Activated CD4-positive, alpha-beta T cell treated with anti-CD3 and anti-CD28 coated beads for 48 hours (primary cell): ENCODE results near the gene SKI.

ENCODE experiments used
- DNase-seq: peaks from one replicate; pipeline ENCODE4 v3.0.0-alpha.2; 2020

Gene SKI

DNA sequence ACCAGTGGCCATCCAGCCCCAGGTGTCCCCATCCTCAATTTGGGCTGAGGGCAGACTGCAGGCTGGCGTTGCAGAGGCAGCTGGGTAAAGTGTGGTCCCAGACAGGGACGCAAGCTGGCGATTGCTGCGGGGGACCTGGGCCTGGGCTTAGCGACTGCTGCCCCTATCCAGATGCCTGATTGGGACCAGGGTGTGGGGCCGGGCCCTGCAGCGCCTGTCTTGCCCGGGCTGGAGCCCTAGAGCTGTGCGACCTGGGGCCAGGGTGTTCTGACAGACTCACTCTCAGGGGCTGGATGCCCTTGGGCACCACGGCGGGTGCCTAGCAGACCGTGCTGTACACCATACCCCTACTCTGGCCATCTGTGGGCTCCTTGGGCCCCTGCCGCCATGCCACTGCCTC, 17.3 kb upstream of the SKI start:
- no peak for DNase-seq

DNA sequence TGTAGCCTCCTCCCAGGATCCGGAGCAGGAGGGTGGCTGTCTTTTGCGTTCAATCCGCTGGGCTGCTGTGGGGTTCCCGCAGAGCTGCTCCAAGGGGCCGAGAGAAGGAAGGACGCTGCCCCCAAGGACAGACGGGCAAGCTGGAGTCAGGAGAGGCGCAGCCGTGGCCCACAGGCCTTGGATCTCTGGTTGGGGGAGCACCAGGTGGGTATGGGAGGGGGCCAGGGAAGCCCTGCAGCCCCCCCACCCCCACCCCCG, 15.9 kb upstream of the SKI start:
- no peak for DNase-seq

DNA sequence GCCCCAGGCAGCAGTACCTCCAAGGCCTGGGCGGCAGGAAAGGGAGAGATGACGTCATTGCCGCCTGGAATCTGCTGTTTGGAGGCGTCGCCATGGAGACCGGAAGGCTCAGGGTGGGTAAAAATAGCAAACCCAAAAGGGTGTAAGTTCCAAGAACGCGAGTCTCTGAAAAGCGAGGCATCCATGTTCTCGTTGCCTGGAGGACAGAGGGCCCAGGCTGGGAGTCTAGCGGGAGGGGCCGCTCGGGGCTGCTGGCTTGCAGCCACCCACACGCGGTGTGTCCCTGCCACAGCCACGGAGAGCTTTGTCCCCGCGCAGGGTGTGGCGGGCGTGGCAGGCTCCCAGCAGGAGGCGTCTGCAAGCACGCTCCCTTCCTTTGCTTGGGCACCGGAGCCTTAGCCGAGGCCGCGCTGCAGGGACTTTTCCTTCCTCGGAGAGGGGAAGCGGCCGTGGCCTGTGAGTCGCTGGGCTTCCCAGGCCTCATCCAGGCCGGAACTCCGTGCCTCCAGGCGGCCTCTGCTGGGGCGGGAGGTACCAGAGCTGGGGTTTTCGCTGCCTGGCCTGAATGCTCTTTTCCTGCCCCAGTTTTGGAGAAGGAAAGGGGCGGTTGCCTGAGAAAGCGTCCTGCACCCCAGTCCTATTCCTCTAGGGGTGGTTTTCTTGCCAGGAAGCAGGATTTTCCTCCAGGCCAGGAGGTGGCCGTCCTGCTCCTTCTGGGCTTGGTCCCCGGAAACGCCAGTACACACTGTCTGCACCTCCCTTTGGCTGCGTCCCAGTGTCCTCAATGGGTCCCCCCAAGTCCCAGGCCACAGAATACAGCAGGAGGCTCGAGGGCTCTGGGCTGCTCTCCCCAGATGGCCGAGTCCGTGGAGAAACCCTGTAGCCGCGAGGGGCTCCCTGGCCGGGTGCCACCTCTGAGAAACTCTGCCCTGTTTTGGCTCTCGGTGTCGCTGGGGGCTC, 15.3 kb upstream of the SKI start:
- DNase-seq = peak; percentile 61

DNA sequence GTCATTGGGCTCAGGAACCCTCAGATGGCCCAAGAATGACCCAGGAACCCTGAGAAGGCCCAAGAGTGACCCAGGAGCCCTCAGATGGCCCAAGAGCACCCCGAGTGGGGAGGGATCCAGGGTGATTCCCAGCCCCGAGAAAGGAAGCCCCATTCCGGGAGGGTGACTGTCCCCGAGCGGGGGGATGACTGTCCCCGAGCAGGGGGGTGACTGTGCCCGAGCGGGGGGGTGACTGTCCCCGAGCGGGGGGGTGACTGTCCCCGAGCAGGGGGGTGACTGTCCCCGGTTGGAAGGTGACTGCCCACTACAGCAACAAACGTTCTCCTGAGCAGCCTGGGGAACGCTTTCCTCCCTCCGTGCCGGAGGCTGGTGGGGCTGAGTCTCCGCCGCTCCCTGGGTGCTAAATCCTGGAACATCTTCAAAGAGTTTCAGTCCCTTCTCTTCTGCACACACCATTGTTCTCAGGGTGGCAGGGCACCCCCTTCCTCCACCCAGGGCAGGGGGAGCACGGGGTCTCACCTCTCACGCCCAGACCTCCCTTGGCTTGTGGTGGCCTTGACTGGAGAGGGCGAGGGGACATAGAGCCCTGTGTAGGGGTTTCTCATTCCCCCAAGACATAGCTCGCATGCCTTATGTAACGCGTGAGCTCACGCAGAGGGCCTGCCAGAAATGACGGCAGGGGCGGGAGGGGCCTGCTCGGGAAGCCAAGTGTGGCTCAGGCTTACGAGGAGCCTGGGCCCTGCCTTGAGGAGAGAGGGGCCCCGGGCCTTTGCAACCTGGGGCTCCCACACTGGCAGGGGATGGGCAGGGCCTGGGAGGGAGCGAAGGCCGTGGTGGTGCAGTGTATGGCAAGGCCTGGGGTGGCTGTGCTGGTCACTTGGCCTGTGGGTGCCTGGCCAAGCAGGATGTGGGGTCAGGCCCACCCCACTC, 14.3 kb upstream of the SKI start:
- no peak for DNase-seq

DNA sequence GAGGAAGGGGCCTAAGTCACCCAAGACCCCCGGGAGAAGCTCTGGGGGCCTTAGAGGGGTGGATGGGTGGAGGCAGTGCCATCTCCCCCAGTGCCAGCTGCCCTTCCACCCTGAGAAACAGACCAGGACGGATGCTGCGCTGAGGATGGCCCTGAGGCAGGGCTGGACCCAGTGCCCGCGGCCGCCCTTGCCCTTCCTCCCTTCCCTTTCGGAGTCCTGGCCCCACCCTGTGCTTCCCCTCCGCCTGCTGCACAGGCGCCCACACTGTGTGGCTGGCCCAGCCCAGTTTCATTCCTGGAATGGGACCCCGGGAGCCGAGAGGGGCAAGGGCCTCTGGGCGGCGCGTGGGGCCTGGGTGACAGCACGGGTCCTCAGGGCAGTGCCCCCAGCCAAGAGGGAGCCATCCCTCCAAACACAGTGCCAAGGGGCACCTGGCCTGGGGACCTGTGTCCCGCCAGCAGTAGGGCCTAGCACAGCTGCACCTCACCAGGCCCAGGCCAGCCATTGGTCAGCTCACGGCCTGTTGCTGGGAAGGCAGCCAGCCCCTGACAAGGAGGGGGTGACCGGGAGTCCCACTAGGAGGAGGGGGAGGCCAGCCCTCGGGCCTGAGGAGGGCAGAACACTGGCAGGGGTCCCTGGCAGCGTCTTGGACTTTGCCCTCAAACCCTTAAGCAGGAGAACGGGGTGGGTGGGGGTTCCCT, 13.4 kb upstream of the SKI start:
- no peak for DNase-seq

DNA sequence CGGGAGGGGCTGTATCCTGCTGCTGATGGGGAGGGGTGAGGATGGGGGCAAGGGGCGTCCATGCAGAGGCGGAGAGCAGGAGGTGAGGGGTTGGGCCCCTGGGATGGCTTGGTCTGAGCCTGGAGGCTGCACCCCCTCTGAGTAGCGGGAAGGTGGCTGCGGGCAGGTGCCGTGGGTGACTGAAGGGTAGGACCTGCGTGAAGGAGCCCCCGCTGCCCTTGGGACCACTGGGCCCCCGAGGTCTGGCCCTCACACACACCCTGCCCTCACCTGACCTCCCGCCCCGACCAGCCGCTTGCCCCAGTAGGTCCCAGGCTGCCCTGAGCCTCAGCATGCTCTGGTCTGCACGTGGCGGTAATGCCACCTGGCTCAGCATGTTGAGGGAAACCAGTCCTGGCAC, 12.8 kb upstream of the SKI start:
- no peak for DNase-seq

DNA sequence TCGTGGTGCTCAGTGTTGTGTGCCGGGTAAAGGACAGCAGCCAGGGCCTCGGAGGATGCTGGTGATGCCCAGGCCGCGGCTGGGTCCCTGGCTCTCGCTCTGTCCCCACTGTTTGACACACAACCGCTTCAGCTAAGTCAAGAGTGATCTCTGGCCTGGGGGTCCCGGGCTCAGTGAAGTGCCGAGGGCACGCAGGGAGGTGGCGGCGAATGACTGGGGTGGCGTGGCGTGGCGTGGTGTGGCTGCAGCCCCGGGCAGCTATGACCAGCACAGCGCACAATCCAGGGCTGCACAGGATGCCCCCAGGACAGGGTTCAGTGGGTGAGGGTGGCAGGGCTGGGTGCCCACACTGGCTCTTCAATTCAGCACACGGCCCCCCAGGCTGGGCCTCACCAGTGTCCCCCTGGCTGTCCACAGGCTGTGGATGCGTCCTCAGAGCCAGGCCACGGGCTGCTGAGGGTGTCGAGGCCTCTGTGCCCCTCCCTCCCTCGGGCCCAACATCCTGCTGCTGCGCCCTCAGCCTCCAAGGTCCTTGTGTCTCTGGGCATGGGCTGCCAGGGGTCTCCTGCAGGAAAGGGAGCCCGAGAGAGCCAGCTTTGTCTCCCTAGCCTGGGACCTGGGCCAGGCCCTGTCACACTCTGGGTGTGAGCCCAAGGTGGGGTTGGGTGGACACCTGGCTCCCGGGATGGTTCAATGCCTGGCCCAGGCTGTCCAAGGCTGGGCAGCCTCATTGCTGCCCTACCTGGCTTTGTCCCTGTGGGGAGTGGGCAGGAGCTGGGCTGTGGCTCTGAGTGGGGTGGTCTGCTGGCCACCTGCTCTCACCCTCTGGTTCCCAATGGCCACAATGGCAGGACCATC, 12.0 kb upstream of the SKI start:
- DNase-seq = no peak

DNA sequence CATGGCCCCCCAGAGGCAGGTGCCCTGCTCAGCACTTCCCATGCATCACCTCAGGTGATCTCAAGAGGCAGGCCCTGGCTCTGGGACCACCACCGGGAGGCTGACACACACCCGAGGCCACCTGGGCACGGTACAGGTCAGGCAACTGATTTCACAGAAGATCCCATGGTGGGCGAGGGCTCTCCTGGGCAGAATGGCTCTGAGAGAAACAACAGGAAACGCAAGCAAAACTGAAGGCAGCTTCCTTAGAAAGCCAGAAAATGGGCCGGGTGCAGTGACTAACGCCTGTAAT, 11.4 kb upstream of the SKI start:
- no peak for DNase-seq

DNA sequence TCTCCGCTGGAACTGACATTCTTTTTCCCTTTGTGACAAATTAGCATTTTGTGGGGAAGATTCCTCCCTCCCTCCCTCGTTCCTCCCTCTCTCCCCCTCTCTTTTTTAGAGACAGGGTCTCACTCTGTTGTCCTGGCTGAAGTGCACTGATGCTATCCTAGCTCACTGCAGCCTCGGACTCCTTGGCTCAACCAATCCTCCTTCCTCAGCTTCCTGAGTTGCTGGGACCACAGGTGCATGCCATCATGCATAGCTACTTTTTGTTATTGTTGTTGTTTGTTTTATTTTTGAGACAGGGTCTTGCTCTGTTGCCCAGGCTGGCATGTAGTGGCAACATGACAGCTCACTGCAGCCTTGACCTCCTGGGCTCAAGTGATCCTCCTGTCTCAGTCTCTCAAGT, 6.8 kb upstream of the SKI start:
- no peak for DNase-seq

DNA sequence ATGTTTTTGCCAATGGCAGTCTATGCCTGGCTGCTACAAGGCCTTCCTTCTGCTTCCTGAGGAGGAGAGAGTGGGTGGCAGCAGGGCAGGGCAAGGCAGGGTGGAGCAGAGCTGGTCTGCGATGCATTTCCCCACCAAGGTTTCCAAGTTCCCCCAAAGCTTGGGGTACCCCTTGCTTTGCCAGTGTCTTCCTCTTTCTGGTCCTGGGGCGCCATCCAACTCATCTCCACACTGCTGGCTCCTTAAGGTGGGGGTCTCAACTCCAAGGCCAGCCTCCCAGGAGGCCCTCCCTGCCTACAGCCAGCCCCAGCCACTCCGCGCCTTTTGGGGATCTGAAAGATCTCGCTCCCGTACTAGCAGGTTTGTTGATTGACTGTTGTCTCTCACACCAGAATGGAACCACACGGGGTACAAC, 3.9 kb upstream of the SKI start:
- no peak for DNase-seq

DNA sequence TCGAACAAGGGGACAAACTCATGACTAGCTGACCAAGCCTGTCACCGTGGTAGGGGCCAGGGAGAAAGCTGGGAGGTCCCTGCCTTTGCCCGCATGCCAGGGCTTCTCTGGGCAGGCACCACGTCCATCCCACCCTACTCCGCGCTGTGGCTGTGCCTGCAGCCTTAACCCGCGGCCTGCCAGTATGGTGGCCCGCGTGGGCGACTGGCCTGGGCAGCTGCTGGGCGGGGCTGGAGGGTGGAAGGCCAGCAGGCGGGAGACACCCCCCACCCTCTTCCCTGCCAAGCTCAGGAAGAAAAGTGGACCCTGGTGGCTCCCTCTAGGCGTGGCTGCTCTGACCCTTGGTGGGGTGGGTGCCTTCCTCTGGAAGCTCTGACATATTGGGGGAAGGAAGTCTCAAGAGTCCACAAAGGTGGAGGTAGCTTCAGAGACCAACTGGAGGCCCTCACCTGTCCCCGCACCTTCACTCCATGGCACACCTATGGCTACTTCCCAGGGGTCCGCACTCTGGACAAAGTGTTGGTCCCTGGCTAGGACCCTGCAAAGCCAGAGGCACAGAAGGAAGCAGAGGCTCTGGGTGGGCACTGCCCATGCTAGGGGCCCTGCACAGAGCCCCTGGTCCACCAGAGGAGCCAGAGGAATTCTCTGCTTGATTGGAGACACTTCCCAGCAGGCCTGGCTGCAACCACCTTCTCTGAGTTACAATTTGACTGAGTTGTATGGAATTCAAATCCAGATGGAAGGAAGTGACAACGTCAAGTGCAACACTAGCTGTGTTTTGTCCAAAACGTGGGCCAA, 3.3 kb upstream of the SKI start:
- DNase-seq = no peak

DNA sequence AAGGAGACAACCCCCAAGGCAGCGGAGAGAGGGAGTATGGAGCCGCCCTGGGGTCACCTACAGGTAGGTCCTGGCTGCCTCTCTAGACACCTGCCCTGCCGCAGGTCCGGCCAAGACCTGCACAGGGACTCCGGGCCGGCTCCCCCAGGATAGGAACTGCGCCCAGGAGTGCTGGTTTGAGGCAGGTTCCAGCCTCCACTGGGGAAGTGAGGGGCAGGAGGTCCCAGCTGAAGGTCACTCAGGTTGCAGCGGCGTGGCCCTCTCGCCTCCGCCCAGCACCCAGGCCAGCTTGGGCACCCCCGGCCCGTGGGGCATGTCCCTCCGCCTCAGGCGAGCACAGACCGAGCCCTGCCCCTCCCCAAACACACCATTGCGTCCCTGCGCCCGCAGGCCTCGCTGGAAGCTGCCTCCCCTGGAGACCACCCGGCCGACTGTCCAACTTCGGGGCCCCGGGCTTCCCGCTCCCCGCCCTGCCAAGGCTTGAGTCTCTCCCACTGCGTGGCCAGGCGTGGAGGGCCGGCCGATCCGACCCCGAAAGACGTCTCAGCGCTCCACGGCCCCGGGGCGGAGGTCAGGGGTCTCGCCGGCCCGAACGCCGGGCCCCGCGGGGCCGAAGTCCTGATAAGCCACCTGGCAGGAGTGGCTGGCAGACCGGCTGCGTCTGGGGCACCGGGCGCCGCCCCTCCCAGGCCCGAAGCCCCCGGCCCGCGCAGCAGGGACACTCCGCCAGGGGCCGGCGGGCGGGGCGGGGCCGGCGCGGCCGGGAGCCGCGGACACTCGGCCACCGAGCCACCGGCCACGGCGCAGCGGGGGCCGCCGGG, 1.4 kb upstream of the SKI start:
- DNase-seq = no peak

DNA sequence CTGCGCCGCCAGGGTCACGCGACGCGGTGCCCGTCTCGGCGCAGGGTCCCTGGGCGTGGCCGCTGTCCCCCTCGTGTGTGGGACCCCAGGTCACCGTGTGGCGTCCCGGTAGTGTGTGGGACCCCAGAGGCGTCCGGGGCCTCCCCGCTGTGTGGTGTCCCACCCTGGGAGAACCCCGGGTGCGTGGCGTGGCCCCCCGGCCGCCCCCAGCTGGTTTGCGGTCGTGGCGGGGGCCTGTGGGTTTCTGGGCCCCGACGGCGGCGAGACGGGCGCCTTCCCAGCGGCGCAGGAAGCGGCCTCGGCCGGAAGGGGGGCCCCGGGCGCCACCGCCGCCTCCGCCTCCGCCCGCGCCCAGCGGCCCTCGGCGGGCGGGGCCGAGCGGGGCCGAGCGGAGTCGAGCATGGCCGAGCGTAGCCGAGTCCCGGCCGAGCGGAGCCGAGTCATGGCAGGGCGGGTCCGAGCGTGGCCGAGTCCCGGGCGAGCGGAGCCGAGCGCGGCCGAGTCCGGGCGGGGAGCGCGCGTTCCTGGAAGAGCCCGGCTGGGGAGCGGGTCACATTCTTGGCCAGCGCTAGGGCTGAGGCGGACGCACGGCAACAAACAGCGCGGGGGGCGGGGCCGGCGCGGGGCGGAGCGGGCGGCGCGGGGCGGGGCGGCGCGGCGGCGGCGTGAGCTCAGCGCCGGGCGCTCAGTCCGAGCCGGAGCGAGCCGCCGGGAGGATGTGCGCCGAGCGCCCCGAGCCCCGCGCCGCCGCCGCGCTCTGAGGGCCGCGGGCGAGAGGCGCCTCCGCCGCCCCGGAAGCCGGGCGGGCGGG, 568 bp upstream of the SKI start:
- DNase-seq = peak; percentile 96

DNA sequence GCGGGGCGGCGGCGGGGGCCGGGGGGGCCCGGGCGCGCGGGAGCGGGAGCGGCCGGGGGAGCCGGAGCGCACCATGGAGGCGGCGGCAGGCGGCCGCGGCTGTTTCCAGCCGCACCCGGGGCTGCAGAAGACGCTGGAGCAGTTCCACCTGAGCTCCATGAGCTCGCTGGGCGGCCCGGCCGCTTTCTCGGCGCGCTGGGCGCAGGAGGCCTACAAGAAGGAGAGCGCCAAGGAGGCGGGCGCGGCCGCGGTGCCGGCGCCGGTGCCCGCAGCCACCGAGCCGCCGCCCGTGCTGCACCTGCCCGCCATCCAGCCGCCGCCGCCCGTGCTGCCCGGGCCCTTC, 546 bp downstream of the SKI start:
- DNase-seq = peak; percentile 54

DNA sequence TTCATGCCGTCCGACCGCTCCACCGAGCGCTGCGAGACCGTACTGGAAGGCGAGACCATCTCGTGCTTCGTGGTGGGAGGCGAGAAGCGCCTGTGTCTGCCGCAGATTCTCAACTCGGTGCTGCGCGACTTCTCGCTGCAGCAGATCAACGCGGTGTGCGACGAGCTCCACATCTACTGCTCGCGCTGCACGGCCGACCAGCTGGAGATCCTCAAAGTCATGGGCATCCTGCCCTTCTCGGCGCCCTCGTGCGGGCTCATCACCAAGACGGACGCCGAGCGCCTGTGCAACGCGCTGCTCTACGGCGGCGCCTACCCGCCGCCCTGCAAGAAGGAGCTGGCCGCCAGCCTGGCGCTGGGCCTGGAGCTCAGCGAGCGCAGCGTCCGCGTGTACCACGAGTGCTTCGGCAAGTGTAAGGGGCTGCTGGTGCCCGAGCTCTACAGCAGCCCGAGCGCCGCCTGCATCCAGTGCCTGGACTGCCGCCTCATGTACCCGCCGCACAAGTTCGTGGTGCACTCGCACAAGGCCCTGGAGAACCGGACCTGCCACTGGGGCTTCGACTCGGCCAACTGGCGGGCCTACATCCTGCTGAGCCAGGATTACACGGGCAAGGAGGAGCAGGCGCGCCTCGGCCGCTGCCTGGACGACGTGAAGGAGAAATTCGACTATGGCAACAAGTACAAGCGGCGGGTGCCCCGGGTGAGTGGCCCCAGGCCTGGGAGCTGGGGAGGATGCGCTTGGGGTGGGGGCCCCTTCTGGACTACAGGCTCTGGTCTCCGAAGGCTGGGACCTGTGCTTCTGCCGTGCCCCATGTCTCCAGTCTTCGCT, 1.1 kb downstream of the SKI start:
- peak; percentile 71 for DNase-seq

DNA sequence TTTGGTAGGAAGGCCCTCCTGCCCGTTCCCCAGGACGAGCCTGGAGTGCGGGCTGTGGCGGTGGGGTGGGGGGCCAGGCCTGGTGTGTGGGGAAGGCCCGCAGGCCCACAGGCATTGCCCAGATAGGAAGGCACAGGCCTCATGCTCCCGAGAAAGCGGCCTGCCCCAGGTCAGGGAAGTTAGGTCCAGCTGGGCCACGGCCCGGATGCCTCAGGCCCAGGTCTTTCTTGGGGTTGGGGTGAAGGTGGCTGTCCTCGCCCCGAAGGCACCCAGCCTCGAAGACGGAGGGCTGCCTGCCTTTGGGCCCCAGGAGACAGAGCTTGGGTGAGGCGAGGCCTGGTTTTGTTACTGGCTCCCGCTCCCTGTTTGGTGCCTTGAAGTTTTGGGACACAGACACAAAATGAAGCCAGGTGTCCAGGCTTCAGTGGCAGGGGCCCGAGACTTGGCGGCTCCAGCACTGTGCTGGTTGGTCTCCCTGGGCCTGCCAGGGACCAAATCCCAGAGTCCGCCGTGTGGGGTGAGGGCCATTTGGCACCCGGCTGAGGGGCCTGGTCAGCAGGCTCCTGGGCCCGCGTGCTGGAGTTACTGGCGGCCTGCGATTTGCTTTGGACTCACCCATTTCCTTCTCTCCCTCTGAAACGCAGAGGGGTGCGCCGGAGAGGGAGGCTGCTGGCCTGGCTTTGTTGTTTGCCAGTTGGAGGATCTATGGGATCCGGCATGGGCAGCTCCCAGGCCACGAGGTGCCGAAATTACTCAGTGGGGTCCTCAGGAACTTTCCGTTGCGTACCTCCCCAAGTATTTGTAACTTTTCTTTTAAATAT, 2.0 kb downstream of the SKI start:
- peak; percentile 40 for DNase-seq

DNA sequence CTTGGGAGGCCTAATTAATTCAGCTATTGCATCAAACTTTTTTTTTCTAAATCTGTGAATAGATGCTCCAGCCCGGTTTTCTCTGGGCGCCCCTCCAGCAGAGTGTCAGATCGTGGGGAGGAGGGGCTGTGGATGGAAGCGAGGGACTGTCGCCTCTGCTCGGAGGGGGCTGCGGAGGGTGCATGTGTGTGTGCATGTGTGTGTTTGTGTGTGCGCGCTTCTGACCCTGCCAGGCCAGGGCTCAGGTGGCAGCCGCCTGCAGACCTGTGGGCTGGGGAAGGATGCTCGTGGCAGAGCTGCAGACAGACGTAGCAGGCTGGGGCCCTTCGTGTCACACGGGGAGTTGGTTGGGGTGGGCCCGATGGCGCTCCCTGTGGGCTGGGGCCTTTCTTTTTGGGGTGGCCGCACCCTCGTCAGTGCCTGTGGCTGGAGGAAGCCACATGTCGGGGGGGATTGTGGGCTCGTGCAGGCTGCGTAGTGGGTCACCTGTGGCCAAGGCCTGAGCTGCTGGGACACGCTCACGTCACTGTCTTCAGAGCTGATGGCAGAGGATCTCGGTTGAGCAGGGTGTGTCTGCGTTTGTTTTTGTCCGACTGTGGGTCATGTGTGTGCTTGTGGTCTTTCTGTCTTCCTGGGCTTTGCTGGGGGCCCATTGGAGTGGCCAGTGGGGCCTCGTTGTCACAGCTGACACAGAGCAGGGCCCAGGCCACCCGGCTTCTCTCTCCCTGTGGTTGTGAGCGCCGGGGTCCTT, 2.8 kb downstream of the SKI start:
- DNase-seq = peak; percentile 54
